ENCODE results near the gene TMEM255B.
"Not testable (repeated sequence)": the region's sequence is repeated elsewhere in the genome, so short reads cannot be mapped to it uniquely, and the experiment has no call there.

The TMEM255B gene

GRCh38 chr13:113817860-113818691 is 59.0 kb downstream of the TMEM255B start:
- DNase-seq (ENCODE audit: low read depth in 2 of 2), result no peak

GRCh38 chr13:113818700-113819295 is 59.8 kb downstream of the TMEM255B start:
- no peak for DNase-seq (ENCODE audit: low read depth in 2 of 2)

- no peak for DNase-seq (ENCODE audit: low read depth in 2 of 2)
Observed at GRCh38 chr13:113819341-113819730, 60.3 kb downstream of the TMEM255B start.

GRCh38 chr13:113819731-113820715 is 61.0 kb downstream of the TMEM255B start:
- no peak for DNase-seq (ENCODE audit: low read depth in 2 of 2)

GRCh38 chr13:113820813-113821651 is 62.0 kb downstream of the TMEM255B start:
- no peak for DNase-seq (ENCODE audit: low read depth in 2 of 2)

GRCh38 chr13:113821847-113822246 is 62.8 kb downstream of the TMEM255B start:
- no peak for DNase-seq (ENCODE audit: low read depth in 2 of 2)

GRCh38 chr13:113822266-113822665 is 63.2 kb downstream of the TMEM255B start:
- no peak for DNase-seq (ENCODE audit: low read depth in 2 of 2)

- DNase-seq (ENCODE audit: low read depth in 2 of 2), result no peak
Observed at GRCh38 chr13:113822956-113823744, 64.1 kb downstream of the TMEM255B start.

- no peak for DNase-seq (ENCODE audit: low read depth in 2 of 2)
Observed at GRCh38 chr13:113823771-113824170, 64.7 kb downstream of the TMEM255B start.

- no peak for DNase-seq (ENCODE audit: low read depth in 2 of 2)
Observed at GRCh38 chr13:113825841-113826240, 66.8 kb downstream of the TMEM255B start.

- DNase-seq (ENCODE audit: low read depth in 2 of 2), result not testable (repeated sequence)
Observed at GRCh38 chr13:113826446-113826845, 67.4 kb downstream of the TMEM255B start.

- DNase-seq (ENCODE audit: low read depth in 2 of 2), result no peak
Observed at GRCh38 chr13:113827021-113827420, 68.0 kb downstream of the TMEM255B start.

GRCh38 chr13:113828282-113828825 is 69.3 kb downstream of the TMEM255B start:
- DNase-seq (ENCODE audit: low read depth in 2 of 2), result no peak

GRCh38 chr13:113830426-113830950 is 71.5 kb downstream of the TMEM255B start:
- DNase-seq (ENCODE audit: low read depth in 2 of 2), result not testable (repeated sequence)

- DNase-seq (ENCODE audit: low read depth in 2 of 2), result no peak
Observed at GRCh38 chr13:113831061-113831460, 72.0 kb downstream of the TMEM255B start.

- no peak for DNase-seq (ENCODE audit: low read depth in 2 of 2)
Observed at GRCh38 chr13:113832205-113832604, 73.2 kb downstream of the TMEM255B start.

GRCh38 chr13:113832631-113833030 is 73.6 kb downstream of the TMEM255B start:
- DNase-seq (ENCODE audit: low read depth in 2 of 2), result no peak

- no peak for DNase-seq (ENCODE audit: low read depth in 2 of 2)
Observed at GRCh38 chr13:113833111-113833830, 74.2 kb downstream of the TMEM255B start.

- not testable (repeated sequence) for DNase-seq (ENCODE audit: low read depth in 2 of 2)
Observed at GRCh38 chr13:113834006-113834405, 75.0 kb downstream of the TMEM255B start.
